ENCODE measurements around the gene KRT6B.
"Not testable (repeated sequence)": the region's sequence is repeated elsewhere in the genome, so short reads cannot be mapped to it uniquely, and the experiment has no call there.

KRT6B gene

DNA sequence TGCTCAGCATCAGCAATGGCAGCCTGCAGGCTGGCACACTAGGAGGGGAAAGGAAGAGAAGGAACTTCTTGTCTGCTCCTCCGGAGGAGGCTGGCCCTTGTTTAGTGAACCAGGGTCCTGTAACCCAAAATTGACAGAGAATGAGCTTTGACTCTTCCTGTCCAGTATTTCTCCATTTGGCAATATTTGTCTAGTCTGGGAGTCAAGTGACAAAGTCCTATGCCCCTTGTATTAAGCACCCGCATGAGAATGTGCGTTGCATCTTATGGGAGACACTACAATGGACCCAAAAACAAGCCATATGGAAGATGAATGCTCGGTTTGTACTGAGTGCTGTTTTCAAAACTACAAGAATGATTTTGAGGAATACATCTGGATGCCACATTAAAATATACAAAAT, 17.9 kb upstream of the KRT6B start:
- no peak for DNase-seq

DNA sequence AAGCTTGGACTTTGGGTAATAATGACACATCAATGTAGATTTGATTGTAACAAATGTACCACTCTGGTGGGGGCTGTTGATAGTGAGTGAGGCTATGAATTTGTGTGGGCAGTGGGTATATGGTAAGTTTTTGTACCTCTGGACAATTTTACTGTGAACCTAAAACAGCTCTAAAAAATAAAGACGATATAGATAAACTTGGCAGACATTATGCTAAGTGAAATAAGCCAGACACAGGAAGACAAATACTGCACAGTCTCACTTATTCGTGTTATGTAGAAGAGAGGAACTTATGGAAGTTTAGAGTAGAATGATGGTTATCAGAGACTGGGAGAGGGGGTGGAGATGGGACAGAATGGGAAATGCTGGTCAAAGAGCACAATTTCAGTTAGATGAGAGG, 13.0 kb upstream of the KRT6B start:
- no peak for DNase-seq

DNA sequence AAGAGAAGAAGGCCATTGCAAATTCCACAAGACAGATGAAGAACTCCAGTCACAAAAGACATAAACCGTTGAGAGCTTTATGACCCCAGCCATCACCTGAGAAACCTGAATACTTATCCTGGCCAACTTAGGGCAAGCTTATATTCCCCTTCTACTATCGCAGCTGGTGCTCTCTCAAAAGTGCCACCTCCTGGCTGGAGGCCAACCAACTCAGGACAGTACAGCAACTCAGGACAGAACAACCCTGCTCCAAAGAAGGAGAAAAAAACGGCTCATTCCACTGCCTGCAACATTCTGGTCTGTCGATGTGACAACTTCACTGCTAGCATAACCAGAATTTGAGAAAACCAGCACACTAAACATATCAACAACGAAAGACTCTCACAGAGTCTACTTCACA, 9.7 kb upstream of the KRT6B start:
- DNase-seq = no peak

DNA sequence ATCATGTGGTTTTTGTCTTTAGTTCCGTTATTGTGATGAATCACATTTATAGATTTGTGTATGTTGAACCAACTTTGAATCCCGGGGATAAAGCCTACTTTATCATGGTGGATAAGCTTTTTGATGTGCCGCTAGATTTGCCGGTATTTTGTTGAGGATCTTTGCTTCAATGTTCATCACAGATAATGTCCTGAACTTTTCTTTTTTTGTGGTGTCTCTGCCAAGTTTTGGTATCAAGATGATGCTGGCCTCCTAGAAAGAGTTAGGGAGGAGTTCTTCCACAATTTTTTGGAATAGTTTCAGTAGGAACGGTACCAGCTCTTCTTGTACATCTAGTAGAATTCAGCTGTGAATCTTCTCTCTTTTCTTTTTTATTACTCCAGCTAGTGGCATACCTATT, 6.9 kb upstream of the KRT6B start:
- no peak for DNase-seq

DNA sequence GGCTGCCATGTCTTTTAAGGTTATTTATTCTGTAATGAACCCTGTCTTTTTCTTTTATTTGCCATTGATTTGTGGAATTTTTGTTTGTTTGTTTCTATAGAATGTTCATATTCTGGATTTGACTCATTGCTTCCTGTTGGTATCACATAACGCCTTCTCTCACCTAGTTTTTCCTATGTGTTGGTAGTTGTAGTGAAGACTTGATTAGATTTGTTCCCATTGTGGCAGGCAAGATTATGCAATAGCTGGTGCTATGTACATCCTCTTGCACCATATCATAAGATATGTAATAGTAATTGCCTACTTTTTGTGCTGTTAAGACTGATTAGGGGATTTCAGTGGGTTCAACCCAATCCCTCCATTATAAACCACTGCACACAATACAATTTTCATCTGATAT, 3.9 kb upstream of the KRT6B start:
- no peak for DNase-seq

DNA sequence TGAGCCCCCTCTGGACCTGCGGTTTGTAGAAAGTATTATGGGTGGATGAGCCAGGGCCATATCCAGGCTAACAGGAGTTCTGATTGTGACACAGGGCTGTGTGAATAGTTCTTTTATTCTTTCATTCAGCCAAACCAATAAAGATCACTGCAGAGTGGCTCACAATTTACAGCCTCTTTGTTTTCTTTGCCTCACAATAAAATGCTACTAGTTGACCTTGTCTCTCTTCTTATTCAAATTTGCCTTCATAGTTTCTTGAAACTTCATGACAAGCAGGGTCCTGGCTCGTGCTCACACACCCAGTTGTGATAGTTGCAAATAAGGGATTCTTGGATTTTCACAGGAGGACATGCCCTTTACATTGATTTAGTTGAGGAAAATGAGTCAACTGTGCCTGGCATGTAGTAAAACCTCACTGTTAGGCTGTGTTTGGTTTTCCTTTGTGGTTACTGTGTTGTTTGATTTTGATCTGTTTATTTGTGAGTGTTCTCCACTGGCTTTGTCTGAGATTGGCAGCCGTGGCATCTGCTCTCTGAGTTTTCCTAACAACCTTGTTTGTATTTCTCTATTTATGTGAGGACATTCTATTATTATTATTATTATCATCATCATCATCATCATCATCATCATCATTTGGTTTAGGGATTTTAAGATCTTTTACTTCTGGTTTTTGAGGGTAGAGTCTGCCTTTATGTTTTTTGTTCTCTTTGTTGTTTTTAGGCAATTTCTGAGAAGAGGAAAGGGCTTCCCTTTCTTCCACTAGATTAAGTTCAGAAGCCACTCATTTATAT, 2.7 kb upstream of the KRT6B start:
- DNase-seq = no peak

DNA sequence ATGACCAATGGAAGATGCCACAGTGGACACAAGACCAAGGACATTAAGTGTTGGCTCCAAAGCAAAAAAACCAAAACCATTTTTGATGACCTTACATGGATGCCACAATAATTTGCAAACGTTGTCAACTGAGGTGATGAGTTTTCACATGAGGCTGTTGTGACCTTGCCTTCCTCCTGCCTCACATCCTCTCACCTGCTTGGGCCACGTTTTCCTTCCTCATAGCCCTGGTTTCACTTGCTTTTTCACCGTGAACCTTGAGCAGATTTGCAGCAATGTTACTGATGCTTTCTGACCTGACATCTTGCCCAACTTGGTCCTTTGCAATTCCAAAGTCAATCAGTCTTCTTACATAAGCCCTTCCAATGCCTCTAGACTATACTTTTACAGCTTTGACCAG, 3.7 kb downstream of the KRT6B start:
- DNase-seq = no peak

DNA sequence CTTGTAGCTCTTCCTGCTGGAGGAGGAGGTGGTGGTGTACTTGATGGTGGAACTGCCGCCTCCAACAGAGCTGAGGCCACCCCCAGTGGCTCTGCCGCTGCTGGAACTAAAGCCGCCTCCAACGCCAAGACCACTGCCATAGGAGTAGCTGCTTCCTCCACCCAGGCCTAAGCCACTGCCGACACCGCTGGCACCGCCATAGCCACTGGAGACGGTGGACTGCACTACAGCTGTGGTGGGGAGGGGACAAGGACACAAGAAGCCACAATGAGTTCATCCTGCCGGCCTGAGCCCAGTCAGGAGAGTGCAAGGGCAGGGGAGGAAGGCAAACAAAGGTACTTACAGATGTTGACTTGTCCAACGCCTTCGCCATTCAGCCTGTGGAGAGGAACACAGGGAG, 4.8 kb downstream of the KRT6B start:
- not testable (repeated sequence) for DNase-seq

DNA sequence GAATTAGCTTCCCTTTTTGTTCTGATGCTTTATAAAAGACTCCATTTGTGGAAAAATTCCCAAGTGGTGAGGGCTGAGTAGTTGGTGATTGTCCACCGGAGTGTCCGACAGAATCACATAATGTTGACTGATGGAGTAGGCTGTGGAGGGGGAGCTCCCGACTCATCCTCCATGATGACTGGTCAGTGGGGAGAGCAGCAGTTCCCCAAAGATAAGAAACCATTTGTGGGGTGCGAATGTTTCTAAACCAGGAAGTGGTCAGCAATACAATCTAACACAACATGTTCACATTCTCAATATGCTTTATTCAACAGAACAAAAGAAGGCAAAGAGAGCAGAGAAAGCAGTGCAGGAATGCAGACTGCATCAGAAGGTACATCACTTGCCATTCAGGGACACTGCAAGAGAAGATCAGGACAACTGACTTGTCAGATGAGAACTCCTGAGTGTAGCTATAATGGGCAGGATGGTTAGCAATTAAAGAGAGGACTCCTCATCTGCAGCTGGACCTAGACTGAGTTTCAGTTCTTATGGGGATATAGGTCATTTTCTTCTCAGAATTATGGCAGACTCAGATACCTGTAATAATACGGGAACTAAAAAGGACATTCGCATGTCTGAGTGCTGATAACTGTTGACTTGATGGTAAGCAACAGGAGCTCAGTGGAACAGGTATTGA, 5.4 kb downstream of the KRT6B start:
- no peak for DNase-seq

DNA sequence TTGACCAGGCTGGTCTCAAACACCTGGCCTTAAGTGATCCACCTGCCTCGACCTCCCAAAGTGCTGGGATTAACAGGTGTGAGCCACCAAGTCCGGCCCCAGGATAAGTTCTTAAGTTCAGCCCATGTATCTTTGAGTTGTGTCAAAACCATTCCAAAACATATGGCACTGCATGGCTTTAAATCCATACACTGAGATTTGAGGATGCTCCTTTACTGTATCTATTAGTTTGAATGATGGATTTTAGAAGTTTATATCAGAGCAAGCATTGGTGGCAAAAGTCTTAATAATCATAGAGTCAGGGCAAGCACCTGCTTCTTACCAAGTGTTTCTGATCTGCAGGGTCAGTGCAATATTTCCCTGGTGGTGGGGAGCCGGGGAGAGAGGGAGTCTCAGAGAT, 6.1 kb downstream of the KRT6B start:
- DNase-seq = no peak

DNA sequence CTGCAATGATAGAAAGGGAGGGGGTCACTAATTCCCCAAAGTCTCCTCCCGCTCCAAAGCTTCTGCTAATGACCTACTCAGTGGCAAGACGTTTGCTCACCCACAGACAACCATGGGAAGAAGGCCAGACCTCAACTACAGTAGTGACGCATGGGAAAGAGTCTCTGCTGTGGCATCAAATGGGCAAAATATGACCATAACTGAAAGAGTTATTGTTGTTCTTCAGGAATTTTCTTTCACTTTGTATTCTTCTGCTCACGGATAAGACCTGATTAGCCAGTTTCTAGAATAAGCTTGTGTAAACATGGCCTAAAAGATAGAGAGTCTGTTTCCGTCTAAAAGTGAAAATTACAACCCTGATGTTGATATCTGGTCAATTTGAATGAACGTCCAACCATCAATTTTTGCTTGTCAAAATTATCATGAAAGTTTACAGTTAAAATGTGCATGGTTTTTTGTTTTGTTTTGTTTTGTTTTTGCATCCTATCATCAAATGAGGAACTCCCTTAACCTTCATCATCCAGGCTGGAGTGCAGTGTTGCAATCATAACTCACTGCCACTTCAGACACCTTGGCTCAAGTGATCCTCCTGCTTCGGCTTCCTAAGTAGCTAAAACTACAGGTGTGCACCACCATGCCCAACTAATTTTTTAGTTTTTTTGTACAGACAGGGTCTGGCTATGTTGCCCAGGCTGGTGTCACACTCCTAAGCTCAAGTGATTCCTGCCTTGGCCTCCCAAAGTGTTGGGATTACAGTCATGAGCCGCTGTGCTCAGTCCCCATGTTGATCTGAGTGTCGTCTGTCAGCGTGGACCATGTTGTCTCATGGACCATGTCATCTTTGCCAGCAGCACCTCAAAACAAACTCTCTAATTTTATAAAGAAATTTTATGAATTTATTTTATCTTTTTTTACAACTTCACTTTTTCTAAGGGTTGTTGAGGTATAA, 7.0 kb downstream of the KRT6B start:
- DNase-seq = no peak

DNA sequence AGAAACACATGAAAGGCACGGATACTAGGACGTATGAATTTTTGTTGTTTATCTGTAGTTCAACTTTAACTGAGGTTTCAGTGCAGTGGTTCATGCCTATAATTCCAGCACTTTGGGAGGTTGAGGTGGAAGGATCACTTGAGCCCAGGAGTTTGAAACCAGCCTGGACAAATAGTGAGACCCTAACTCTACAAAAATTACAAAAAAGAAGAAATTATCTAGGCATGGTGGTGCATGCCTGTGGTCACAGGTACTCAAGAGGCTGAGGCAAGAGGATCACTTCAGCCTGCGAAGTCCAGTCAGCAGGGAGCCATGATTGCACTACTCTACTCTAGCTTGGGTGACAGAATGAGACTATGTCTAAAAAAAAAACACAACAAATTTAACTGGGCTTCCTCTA, 8.0 kb downstream of the KRT6B start:
- DNase-seq = no peak

DNA sequence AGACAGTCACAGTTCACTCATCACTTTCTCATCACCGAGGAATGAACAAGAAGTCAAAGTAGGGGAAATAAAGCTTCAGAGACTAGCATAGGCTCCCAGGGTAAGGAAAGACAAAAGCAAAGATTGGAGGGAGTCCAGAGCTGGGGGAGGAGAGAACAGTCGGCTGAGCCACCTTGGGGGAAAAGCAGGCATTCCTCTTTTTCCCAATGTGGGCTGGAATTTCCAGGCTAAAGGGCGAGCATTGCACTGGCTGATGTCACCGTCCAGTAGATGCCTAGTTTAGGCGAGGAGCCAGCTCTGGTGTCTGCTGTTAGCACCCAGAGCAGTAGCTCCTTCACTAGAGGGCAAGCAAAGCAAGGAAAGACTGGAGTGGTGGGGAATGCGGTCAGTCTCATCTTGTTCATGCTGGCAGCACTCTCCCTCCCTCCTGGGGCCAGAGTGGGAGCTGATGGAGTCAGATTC, 9.3 kb downstream of the KRT6B start:
- DNase-seq = peak; percentile 92

DNA sequence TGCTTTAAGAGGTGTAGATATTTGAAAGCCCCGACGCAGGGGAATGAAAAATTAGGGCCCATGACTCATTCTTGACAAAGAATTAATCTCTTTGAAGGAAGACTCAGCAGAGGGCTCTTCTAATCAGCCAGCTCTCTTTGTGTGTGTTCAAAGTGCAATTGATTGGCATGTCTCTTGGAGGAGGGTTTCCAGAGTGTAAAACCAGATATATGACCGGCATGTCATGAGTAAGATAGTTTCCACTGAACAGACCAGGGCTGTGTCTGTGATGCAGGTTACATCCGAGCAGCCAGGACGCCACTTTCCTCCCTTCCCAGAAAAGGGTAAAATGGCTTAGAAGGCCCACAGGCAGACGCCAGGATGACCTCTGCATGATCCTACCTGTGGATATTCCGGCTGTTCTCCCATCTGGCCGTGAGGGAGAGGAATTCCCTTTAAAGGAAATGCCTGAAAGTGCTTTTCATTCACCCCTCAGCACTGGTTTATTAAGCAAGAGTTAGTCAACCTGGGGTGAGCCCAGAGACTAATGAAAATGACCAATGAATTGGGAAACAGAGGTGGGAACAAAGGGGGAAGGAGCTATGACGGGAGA, 10.5 kb downstream of the KRT6B start:
- peak; percentile 19 for DNase-seq

DNA sequence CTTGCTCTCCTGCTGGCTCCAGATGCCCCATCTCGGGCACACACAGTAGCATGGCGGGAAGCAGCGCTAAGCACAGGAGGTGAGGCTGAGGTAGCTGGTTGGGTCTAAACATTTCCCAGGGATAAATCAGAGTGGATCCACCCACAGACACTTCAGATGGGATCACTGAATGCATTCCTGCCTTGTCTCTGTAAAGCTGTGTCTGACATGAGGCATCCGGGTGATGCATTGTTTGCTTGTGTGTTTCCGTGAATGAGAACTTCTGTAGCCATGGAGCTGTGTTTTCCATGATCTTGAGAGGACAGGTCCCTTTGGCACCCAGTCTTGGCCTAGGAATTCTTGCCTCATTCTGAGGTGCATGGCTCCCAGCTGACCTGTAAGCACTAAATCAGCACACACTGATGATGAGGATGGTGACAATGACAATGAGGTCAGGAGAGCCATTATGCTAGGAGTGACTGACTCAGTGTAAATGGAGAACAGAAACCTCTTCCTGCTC, 11.1 kb downstream of the KRT6B start:
- DNase-seq = peak; percentile 58

DNA sequence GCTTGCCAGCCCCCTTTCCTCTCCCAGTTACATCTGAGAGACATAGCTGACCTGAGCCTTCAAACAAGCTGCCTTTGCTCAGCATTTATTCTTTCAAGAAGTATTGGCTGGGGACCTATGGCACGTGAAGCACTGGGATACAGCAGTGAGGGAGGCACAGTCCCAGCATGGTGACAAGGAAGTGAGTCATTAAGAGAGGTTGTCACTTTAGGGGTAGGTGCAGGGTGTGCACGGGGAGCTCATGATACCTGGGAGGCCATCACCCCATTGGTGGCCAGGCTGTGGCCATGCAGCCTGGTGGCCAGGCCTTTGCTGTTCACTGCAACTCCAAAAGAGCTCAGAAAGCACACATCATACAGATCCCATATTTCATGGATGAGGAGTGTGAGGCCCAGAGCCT, 12.1 kb downstream of the KRT6B start:
- DNase-seq = no peak

DNA sequence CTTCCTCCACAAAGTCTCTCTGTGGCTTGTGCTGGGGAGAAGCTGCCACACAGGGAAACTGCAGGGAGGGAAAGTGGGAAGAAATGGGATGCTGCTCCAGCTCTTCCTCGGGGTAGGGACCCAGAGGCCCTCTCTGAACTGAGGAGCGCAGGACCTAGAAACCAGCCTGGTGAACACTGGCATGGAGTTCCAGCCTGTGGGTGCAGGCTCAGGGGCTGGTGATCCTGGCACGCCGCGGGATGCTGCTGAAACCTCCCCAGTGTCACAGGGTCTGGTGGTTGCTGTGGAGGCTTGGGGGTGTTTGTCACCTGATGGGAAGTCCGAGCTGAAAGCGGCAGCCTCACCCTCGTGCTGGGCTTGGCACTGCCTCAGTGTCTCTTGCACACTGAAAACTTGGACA, 12.5 kb downstream of the KRT6B start:
- no peak for DNase-seq

DNA sequence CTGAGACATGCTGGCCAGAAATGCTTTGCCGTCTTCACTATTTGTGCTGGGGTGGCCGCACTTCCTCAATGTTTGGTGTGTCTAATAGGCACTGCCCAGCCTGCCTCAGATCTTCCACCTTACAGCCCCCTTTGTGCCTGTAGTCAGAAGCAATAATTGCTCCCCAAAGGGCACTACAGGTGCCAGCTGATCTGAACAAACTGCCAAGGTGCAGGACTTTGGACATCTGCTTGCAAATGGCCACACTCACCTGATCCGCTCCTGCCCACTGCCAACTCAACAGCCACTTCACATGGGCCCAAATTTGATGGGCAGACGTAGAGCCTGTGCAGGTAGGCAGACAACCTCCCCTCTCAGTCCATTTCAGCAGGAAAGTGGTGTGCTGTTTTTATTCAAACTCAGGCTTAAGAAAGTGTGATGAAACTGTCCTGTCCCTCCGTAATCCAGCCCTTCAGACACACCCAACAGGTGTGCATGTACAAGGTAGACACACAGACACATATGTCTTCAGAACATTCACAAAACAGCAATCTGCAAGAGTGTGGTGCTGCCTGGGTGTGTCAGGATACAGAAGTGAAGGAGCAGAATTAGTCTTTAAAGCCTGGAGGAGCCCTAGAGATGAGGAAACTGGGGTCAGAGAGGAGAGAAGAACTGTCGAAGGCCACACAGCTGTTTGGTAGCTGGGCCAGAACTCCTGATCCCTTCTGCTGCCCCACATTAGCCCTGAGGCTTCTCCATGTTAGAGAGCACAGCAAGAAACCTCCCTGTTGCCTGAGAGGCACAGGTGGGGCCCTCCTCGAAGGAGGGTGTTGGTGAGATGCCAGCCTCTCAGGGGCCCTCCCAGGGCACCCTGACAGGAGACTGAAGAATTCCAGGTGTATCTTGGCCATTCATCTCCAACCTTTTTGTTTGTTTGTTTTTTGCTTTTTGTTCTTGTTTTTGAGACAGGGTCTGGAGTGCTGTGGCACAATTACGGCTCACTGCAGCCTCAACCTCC, 13.3 kb downstream of the KRT6B start:
- no peak for DNase-seq

DNA sequence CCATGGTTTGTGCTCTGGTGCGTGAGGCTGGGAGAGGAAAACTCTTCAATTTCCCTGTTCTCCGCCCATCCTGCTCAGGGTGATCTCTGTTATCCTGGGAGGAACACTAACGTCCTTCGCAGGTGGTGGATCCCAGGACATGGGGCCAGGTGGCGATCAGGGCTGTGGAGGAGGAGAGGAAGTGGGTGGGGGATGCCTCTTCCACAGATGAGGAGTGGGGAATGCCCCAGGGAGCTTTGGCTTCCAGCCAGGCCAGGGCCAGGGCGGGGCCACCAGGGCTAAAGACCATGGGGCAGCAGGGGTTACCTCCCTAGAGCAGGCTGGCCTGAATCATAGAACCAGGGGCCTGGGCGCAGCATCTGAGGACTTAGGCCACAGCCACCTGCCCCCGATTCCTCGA, 14.4 kb downstream of the KRT6B start:
- DNase-seq = no peak

DNA sequence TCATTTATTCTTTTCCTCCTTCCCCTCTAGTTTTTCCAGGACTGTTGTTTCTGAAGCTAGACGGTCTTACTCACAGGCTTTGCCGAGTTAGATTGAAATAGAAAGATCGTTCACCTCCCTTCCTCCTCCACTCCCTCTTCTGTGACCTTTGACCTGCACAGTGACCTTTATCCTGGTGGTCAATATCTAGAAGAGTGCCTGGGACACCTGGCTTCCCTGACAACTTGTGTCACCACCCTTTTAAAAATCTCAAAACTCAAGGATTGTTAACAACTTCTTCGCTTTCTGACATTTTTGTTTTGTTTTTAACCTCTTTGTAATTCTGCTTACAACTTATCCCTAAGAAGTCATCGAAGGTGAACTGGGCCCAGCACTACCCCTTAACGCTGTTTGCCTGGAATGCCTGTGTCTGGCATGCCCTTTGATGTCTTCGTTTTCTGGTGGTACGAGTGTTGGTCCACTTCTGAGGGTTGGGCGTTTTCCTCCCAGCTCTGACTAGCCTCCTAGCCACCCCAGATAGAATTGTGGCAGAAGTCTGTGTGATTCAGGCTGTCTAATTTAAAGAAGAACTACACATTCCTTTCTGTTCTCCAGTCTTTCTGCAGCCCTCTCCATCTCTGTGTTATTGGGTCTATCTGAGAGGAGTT, 15.0 kb downstream of the KRT6B start:
- no peak for DNase-seq
